ENCODE measurements around the gene ADAMTS7.
"Not testable (repeated sequence)": the region's sequence is repeated elsewhere in the genome, so short reads cannot be mapped to it uniquely, and the experiment has no call there.

ADAMTS7 gene, protein sequence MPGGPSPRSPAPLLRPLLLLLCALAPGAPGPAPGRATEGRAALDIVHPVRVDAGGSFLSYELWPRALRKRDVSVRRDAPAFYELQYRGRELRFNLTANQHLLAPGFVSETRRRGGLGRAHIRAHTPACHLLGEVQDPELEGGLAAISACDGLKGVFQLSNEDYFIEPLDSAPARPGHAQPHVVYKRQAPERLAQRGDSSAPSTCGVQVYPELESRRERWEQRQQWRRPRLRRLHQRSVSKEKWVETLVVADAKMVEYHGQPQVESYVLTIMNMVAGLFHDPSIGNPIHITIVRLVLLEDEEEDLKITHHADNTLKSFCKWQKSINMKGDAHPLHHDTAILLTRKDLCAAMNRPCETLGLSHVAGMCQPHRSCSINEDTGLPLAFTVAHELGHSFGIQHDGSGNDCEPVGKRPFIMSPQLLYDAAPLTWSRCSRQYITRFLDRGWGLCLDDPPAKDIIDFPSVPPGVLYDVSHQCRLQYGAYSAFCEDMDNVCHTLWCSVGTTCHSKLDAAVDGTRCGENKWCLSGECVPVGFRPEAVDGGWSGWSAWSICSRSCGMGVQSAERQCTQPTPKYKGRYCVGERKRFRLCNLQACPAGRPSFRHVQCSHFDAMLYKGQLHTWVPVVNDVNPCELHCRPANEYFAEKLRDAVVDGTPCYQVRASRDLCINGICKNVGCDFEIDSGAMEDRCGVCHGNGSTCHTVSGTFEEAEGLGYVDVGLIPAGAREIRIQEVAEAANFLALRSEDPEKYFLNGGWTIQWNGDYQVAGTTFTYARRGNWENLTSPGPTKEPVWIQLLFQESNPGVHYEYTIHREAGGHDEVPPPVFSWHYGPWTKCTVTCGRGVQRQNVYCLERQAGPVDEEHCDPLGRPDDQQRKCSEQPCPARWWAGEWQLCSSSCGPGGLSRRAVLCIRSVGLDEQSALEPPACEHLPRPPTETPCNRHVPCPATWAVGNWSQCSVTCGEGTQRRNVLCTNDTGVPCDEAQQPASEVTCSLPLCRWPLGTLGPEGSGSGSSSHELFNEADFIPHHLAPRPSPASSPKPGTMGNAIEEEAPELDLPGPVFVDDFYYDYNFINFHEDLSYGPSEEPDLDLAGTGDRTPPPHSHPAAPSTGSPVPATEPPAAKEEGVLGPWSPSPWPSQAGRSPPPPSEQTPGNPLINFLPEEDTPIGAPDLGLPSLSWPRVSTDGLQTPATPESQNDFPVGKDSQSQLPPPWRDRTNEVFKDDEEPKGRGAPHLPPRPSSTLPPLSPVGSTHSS (N-terminal part only)

DNA sequence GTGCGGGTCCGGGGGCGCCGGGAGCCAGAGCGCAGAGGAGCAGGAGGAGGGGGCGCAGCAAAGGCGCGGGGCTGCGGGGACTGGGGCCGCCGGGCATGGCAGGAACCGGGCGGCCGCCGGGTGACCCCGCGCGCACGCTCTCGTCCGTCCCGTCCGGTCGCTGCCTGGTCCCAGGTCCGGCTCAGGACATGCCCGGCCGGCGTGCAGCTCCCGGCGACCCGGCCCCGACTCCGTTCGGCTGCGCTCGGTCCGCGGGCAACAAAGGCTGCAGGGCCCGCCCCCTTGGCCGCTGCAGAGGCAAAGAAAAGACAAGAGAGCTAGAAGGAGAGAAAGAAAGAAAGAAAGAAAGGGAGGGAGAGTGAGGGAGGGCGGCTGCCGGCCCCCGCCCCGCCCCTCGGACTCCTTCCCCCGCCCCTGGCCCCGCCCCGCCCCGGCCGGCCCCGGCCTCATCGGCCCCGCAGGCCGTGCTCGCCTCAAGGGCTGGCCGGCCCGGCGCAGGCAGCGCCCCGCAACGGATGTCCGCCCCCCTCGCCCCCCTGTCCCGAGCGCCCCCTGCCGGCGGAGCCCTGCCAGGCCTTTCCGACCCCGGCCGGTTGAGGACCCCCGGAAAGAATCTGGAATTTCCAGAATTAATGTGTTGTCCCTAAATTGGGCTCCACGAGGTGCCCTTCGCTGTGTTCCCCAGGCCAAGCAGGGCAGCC lies at the start of gene ADAMTS7:
TSS of gene ADAMTS7 (minus strand) at position 341 of the 701 bp plus-strand sequence. CDS start at position 97, 244 bp downstream.
- peak; percentile 66 to 67 for ATAC-seq

DNA sequence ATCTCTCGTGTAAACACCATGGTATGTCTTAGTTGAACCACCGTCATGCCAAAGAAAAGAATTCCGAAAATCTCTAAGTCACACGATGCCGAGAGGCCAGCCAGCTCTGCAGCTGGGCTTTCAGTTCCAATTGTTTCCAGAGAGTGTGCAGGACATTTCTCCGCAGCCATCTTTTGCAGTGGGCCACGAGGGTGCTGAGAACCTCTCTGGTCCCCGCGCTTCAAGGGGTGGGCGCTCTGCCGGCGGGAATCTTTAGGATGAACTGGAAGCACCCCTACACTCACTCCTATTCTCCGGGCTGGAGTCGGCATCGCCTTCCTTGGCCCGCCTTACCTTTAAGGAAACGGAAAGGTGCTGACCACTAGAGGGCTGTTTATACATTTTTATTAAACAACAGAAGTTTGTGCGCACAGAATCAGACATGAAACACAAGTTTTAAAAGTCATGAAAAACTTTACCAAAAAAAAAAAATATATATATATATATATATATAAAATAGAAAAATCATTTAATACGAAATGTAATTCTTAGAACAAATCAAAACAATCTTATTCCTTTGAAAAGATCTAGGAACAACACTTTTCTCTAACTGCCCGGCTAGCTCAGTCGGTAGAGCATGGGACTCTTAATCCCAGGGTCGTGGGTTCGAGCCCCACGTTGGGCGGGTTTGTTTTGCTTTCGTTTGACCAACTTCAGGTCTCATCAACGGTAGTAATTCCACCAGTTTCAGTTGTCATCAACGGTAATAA lies 48.9 kb upstream of the ADAMTS7 start:
- ATAC-seq: peak; percentile 96 to 97

DNA sequence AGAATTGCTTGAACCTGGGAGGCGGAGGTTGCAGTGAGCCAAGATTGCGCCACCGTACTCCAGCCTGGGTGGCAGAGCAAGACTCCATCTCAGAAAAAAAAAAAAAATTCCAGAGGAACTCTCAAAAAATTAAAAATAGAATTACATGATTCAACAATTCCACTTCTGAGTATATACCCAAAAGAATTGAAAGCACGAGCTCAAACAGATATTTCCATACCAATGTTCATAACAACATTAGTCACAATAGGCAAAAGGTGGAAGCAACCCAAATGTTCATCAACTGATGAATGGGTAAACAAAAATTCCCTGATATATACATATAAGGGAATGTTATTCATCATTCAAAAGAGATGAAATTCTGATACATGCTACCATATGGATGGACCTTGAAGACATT lies 44.5 kb upstream of the ADAMTS7 start:
- no peak for ATAC-seq

DNA sequence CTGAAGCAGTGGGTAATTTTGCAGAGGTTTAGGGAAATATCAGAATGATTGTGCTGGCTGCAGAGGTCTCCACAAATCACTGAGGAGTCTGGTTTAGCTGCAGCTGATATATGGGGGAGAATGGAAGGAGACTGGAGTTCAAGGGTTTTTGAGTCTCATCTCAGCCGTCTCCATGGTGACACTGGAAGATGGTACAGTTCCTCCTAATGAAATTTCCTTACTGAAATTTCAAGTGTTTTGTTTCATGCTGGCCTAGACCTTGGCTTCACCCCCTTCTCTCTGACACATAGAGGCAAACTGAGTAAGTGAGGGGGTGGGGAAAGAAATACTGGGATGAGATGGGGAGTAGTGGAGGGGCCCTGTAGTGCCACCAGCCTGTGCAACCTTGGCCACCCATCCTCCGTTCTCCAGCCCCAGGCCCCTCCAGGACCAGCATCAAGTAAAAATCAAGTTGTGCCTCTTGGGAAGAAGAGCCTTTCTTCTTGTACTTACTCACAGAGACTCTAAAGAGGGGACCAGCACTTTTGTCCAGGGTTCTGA lies 43.6 kb upstream of the ADAMTS7 start:
- ATAC-seq: no peak

DNA sequence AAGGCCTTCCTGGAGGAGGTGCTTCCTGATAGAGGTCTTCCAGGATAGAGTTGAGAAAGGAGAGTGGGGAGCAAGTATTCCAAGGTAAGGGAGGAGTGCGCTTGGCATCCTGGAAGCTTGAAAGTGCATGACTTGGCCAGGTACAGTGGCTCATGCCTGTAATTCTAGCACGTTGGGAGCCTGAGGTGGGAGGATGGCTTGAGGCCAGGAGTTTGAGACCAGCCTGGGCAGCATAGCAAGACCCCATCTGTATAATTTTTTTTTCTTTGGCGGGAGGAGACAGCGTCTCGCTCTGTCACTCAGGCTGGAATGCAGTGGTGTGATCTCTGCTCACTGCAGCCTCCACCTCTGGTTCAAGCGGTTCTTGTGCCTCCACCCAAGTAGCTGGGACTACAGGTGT lies 42.2 kb upstream of the ADAMTS7 start:
- ATAC-seq: no peak

DNA sequence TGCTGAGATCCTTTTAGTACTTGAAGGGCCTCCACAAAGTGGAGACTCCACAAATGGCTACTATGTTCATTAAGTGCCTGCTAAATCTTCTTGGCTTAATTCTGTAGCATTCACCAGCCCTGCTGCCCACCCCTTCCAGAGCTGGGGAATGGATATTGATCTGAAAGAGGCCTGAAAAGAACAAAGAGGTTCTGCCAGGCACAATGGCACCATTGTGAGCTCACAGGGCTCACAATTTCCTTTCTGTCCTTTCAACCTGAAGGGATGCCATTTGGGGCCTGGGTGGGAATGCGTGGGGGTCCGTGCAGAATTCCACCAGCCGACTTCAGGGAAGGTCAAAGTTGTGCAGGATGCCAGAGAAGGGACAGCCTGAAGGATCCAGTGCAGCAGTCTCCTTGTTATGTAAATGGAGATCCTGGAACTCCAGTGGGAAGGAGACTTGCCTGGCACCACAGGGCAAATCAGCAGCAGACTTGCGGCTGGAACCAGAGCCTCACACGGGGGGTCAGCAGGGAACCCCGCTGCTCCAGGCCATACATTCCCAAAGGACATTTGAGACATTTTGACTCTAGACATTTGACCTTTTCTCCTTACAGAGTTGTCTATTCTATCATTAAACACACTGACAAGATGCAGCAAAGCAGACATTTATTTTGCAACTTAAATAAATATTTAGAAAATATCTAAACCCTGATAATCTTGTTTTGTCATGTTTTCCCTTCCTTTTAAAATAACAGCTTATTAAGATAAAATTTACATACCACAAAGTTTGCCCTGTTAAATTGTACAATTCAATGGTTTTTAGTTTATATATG lies 39.9 kb upstream of the ADAMTS7 start:
- no peak for ATAC-seq

DNA sequence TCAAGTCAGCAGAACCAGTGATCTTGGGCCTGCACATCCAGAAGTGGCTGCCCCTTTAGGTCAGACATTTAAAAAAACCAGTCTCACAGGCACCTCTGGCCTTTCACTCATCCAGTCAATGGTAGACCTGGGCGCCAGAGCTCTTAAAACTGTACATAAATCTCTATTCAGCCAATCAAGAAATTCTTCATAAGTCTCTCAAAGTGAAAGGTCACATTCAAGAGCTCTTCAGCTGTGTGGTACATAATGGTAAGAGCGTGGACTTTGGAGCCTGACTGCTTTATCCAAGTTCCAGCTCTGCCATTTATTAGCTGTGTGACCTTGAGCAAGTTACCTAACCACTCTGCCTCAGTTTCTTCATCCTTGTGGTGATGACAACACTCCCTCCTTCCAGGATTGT lies 39.1 kb upstream of the ADAMTS7 start:
- ATAC-seq: no peak

DNA sequence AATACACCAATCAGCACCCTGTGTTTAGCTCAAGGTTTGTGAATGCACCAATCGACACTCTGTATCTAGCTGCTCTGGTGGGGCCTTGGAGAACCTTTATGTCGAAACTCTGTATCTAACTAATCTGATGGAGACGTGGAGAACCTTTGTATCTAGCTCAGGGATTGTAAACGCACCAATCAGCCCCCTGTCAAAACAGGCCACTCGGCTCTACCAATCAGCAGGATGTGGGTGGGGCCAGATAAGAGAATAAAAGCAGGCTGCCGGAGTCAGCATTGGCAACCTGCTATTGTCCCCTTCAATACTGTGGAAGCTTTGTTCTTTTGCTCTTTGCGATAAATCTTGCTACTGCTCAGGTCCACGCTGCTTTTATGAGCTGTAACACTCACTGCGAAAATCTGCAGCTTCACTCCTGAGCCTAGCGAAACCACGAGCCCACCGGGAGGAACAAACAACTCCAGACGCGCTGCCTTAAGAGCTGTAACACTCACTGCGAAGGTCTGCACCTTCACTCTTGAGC lies 36.2 kb upstream of the ADAMTS7 start:
- not testable (repeated sequence) for ATAC-seq

DNA sequence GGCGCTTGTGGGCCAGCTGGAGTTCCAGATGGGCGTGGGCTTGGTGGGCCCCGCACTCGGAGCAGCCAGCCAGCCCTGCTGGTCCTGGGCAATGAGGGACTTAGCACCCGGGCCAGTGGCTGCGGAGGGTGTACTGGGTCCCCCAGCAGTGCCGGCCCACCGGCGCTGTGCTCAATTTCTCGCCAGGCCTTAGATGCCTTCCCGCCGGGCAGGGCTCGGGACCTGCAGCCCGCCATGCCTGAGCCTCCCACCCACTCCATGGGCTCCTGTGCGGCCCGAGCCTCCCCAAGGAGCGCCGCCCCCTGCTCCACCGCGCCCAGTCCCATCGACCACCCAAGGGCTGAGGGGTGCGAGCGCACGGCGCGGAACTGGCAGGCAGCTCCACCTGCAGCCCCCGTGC lies 35.6 kb upstream of the ADAMTS7 start:
- not testable (repeated sequence) for ATAC-seq

DNA sequence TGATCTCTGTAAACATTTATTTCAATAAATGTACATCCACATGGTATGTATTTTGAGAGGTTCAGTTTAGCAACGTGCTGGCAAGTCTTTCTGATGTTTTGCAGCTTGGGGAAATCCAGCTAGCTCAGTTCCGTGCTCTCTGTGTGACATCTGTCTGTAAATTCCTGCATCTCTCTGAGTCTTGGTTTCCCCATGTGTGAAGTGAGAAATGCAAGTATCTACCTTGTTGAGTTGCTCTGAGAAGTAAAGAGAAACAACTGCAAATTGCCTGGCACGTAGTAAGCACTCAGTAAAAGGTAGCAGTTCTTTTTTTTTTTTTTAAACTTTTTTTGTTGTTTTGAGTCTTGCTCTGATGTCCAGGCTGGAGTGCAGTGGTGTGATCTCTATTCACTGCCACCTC lies 31.3 kb upstream of the ADAMTS7 start:
- peak in 1 of 2 donors; percentile 13 for ATAC-seq

DNA sequence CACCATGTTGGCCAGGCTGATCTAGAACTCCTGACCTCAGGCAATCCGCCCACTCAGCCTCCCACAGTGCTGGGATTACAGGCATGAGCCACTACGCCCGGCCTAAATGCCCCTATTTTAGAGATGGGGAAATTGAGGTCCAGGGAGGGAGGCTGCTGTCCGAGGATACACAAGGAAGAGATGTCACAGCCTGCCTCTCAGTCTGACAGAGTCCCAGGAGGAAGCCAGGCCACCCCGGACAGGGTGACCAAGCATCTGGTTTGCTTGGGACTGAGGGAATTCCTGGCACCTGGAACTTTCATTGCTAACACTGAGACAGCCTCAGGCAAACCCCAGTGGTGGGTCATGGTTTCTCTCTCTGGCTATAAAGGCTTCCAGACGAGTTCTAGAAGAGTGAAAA lies 30.6 kb upstream of the ADAMTS7 start:
- no peak for ATAC-seq

DNA sequence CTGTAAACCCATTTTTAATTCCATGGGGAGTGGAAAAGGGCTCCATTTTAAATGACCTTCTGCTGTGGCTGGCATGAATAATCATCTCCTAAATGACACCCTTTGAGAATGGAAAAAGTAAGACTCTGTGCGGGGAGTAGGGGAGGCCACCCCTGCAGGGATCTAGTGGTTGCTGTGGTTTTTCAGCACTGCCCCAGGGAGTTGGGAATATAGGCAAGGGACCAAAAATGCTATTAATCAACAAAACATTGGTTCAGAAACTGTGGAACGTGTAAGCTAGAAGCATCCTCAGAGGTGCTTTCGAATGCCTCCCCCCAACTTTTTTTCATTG lies 30.1 kb upstream of the ADAMTS7 start:
- no peak for ATAC-seq

DNA sequence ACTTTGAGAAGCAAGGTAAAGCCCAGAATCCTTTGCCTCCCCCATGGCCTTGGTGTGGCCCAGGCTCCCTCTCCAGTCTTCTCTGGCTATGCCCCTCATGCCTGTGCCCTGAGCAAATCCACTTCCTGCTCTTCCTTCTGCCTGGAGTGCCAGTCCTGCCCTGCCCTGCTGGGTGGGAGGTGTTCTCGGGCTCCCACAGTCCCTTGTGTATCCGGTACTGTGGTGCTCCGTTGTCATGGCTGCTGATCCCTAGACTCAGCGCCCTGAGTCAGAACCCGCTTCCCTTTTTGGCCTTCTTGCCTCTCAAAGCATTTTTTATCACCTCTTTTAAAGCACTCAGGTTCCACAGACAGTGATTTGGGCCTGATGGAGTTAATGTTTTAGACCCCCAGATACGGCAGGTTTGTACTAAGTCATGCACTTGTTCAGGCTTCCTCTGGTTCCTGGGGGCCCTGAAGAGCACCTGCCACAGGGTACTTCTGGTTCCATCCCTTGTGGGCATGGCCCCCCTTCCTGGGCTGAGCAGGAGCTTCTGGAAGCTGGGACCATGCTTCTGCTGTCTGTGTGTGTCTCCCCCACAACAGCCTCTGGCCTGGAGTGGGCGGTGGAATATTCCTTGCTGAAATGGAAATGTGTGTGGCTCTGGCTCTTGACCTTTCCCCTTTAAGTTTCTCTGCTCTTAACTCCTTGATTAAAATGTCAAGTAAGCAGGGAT lies 29.6 kb upstream of the ADAMTS7 start:
- ATAC-seq: no peak

DNA sequence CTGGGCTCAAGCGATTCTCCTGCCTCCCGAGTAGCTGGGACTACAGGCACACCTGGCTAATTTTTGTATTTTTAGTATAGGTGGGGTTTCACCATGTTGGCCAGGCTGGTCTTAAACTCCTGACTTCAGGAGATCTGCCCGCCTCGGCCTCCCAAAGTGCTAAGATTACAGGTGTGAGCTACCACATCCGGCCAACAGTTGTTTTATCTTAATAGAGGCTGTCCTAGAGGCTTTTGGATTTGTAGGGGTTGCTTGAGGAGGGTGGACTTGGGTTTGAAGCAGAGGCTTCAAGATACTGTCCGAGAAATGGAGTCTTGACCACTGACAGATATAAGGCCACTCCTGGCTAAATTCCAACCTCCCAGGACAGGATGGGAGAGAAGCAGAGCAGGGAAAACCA lies 27.9 kb upstream of the ADAMTS7 start:
- not testable (repeated sequence) for ATAC-seq

DNA sequence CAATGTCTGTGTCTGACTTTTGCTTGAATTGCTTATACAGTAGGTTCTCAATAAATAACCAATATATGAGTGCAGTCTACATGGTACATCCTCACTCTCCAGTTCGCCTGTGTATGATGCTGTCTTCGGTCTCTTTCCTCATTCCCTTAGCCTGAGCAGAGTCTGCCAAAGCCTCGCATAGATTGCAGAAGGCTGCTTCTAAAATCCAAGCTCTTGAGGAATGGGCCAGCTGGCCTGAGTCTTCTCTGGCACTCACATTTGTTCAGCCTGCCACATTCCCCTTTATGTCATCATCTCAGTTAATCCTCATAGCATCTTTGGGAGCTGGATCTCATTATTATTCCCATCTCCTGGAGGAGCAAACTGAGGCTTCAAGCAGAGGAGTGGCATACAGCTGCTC lies 27.2 kb upstream of the ADAMTS7 start:
- ATAC-seq: no peak

DNA sequence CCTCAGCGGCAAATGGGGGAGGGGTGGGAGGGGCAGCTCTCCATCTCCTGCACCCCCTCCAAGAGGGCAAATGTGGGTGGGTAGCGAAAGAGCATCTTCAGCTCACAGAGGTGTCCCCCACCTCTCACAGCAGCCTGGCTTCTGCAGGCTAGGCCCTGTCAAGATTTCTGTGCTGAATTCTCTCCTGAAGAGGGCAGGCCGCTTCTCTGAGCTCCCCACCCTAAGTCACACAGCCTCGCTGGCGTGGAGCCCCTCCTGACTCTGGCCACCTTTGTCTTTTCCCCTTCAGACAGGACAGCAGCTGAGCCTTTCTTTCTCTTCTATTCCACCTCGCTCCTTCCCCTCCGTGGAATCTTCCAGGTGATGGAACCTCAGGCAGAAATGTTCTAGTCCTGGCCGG lies 26.3 kb upstream of the ADAMTS7 start:
- ATAC-seq: no peak

DNA sequence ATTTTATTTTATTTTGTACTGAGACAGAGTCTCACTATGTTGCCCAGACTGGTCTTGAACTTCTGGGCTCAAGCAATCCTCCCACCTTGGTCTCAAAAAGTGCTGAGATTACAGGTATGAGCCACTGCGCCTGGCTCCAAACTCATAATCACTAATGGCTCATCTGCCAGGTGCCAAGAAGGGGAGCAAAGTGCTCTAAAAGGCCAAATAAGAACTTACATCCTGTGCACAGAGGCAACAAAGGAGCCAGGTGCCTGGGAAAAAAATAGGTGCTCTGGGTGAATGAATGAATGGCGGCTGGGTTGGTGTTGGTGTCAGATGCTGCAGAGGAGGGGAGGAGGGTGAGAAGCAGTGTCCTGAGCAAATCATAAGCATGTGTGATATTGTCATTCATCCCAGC lies 25.9 kb upstream of the ADAMTS7 start:
- no peak for ATAC-seq

DNA sequence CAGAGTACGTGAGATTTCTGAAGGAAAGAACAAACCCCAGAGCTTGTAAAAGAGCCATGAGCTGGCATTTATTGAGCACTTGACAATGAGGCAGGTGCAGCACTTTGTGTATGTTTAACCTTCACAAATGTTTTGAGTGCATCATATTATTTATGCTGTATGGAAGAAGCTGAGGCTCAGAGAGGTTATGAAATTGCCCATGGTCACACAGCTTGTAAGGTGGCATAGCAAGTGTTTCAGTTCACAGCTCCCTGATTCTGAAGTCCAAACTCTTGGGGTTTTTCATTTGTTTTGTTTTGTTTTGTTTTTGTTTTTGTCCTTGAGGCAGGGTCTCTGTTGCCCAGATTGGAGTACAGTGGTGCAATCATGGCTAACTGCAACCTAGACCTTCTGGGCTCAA lies 25.1 kb upstream of the ADAMTS7 start:
- no peak for ATAC-seq
